KMS-11 (cell line): ENCODE data around the gene MBL2.

Experiments
- H2AFZ ChIP-seq: fragments of 200-600 bp; sonication (generic); 2 replicates; pipeline ENCODE4 v1.6.1; 2016; ENCODE audit warnings: antibody characterized with exemption, mixed run types, low read depth
- H3K27ac ChIP-seq: fragments of 200-600 bp; sonication (generic); 2 replicates; pipeline ENCODE4 v1.6.1; 2016; ENCODE audit warnings: mild to moderate bottlenecking, mixed run types
- H3K27me3 ChIP-seq: fragments of 200-600 bp; sonication (generic); 2 replicates; pipeline ENCODE4 v1.6.1; 2017; ENCODE audit warnings: mild to moderate bottlenecking, low read depth, mixed run types, moderate library complexity; ENCODE audit not compliant: insufficient read depth
- H3K36me3 ChIP-seq: fragments of 200-600 bp; sonication (generic); 2 replicates; pipeline ENCODE4 v1.6.1; 2017; ENCODE audit warnings: mild to moderate bottlenecking, mixed run types; ENCODE audit not compliant: insufficient read depth
- H3K4me1 ChIP-seq: fragments of 200-600 bp; sonication (generic); 2 replicates; pipeline ENCODE4 v1.6.1; 2016; ENCODE audit warnings: mild to moderate bottlenecking, low read depth, mixed run types; ENCODE audit not compliant: poor library complexity, severe bottlenecking
- H3K4me2 ChIP-seq: fragments of 200-600 bp; sonication (generic); 2 replicates; pipeline ENCODE4 v1.7.0; 2016; ENCODE audit warnings: mild to moderate bottlenecking, mixed run types
- H3K4me3 ChIP-seq: fragments of 200-600 bp; sonication (generic); IDR thresholded peaks from 2 replicates; pipeline ENCODE4 v1.6.1; 2017; ENCODE audit warnings: low read depth, low read length, mixed read lengths; ENCODE audit not compliant: insufficient read depth
- H3K79me2 ChIP-seq: fragments of 200-600 bp; sonication (generic); 2 replicates; pipeline ENCODE4 v1.6.1; 2016; ENCODE audit warnings: low read depth, mixed run types; ENCODE audit not compliant: insufficient read depth
- H3K9ac ChIP-seq: fragments of 200-600 bp; sonication (generic); 2 replicates; pipeline ENCODE4 v1.6.1; 2016; ENCODE audit warnings: mild to moderate bottlenecking, mixed run types
- H4K20me1 ChIP-seq: fragments of 200-600 bp; sonication (generic); 2 replicates; pipeline ENCODE4 v1.6.1; 2016; ENCODE audit warnings: mild to moderate bottlenecking, mixed run types; ENCODE audit not compliant: insufficient read depth
- CTCF ChIP-seq: fragments of 200-600 bp; sonication (generic); conservative IDR thresholded peaks from 2 replicates; pipeline ENCODE4 v1.6.1; 2017; ENCODE audit warnings: low read depth, mild to moderate bottlenecking, antibody characterized with exemption, low read length, moderate library complexity, mixed read lengths

Gene MBL2

GRCh38 chr10:52801947-52802346 is 29.4 kb upstream of the MBL2 start:
- no peak overlapping the region for H3K4me2 ChIP-seq
- H3K79me2 ChIP-seq, result no peaks in the 10 kb centered on the region
- H3K36me3 ChIP-seq, result no peaks in the 10 kb centered on the region
- no peak overlapping the region for H3K4me3 ChIP-seq
- H2AFZ ChIP-seq, result no peak overlapping the region
- no peak overlapping the region for H3K9ac ChIP-seq
- H3K4me1 ChIP-seq, result no peaks in the 10 kb centered on the region
- no peaks in the 10 kb centered on the region for H3K27me3 ChIP-seq
- H4K20me1 ChIP-seq, result no peaks in the 10 kb centered on the region
- TF ChIP-seq CTCF, result no peak
- no peak overlapping the region for H3K27ac ChIP-seq

GRCh38 chr10:52786098-52786497 is 13.5 kb upstream of the MBL2 start:
- H3K79me2 ChIP-seq, result no peaks in the 10 kb centered on the region
- no peak overlapping the region for H3K4me3 ChIP-seq
- H3K27ac ChIP-seq, result no peak overlapping the region
- no peaks in the 10 kb centered on the region for H3K27me3 ChIP-seq
- no peak overlapping the region for H3K9ac ChIP-seq
- H3K36me3 ChIP-seq, result no peaks in the 10 kb centered on the region
- no peaks in the 10 kb centered on the region for H4K20me1 ChIP-seq
- no peak for TF ChIP-seq CTCF
- no peak overlapping the region for H3K4me2 ChIP-seq
- no peak overlapping the region for H2AFZ ChIP-seq
- H3K4me1 ChIP-seq, result no peaks in the 10 kb centered on the region

- Histone ChIP-seq H3K79me2 (no peaks in the 10 kb centered on the region), H2AFZ (no peak overlapping the region), H3K27ac (no peak overlapping the region), H3K9ac (no peak overlapping the region), H3K4me1 (no peaks in the 10 kb centered on the region), H3K27me3 (no peaks in the 10 kb centered on the region), H3K4me3 (no peak overlapping the region), H3K4me2 (no peak overlapping the region), H3K36me3 (no peaks in the 10 kb centered on the region), H4K20me1 (no peaks in the 10 kb centered on the region)
- TF ChIP-seq CTCF, result no peak
Measured at GRCh38 chr10:52785418-52785817, 12.8 kb upstream of the MBL2 start.

- no peaks in the 10 kb centered on the region for H3K4me1 ChIP-seq
- no peak for TF ChIP-seq CTCF
- no peak overlapping the region for H3K4me3 ChIP-seq
- H4K20me1 ChIP-seq, result no peaks in the 10 kb centered on the region
- no peak overlapping the region for H2AFZ ChIP-seq
- H3K27ac ChIP-seq, result no peak overlapping the region
- no peaks in the 10 kb centered on the region for H3K27me3 ChIP-seq
- H3K9ac ChIP-seq, result no peak overlapping the region
- no peaks in the 10 kb centered on the region for H3K36me3 ChIP-seq
- H3K79me2 ChIP-seq, result no peaks in the 10 kb centered on the region
- H3K4me2 ChIP-seq, result no peak overlapping the region
Measured at GRCh38 chr10:52783726-52784125, 11.1 kb upstream of the MBL2 start.

- Histone ChIP-seq H3K4me2 (no peak overlapping the region), H3K9ac (no peak overlapping the region), H3K27me3 (no peaks in the 10 kb centered on the region), H3K36me3 (no peaks in the 10 kb centered on the region), H3K4me3 (no peak overlapping the region), H3K27ac (no peak overlapping the region), H2AFZ (no peak overlapping the region), H4K20me1 (no peaks in the 10 kb centered on the region), H3K79me2 (no peaks in the 10 kb centered on the region), H3K4me1 (no peaks in the 10 kb centered on the region)
- no peak for TF ChIP-seq CTCF
Measured at GRCh38 chr10:52782554-52782953, 10.0 kb upstream of the MBL2 start.
